H1 (cell line): ENCODE data around the gene RIPOR3. TPM values are rescaled to one million over a fixed set of nuclear protein-coding genes. Genes with fewer than 3 reads are reported as not detected.

Source experiments
- CTCF ChIA-PET: fragments of 300-600 bp; sonication (Branson Sonifier 250); formaldehyde crosslinking; loops from one replicate; lab custom pipeline; 2021; ENCODE audit not compliant: partially characterized antibody; lab: Charles Lee
- POLR2A ChIA-PET: fragments of 300-600 bp; sonication (Branson Sonifier 250); formaldehyde crosslinking; loops from one replicate; lab custom pipeline; 2021; ENCODE audit warnings: inconsistent platforms; ENCODE audit not compliant: partially characterized antibody; lab: Charles Lee
- DNase-seq, 2 experiments: peaks; one replicate each; pipeline versions ENCODE4 v3.0.0 to v3.0.0-alpha.2; 2010 to 2022; ENCODE audit warnings: low spot score in 2 of 2, low read depth in 1 of 2, mixed read lengths in 1 of 2
- FAIRE-seq: peaks from 2 replicates; lab custom pipeline; 2011; peaks lifted over from hg19 to GRCh38; lab: Jason Lieb, UNC
- H2AFZ ChIP-seq: 2 replicates; pipeline ENCODE4 v1.8.1; 2012; ENCODE audit warnings: low read length, inconsistent platforms
- H2AK5ac ChIP-seq: 2 replicates; pipeline ENCODE4 v1.6.1; 2013; ENCODE audit warnings: low read depth, low read length
- H2BK120ac ChIP-seq: replicated peaks from 2 replicates; pipeline ENCODE3; 2013; ENCODE audit warnings: low read depth, low read length, inconsistent platforms
- H2BK12ac ChIP-seq: 2 replicates; pipeline ENCODE4 v1.6.1; 2013; ENCODE audit warnings: low read depth, low read length
- H2BK15ac ChIP-seq: 2 replicates; pipeline ENCODE4 v1.6.1; 2013; ENCODE audit warnings: low read length
- H2BK20ac ChIP-seq: 2 replicates; pipeline ENCODE4 v1.6.1; 2013; ENCODE audit warnings: low read length
- H2BK5ac ChIP-seq: 2 replicates; pipeline ENCODE4 v1.6.1; 2013; ENCODE audit warnings: low read depth, low read length
- H3K14ac ChIP-seq: 2 replicates; pipeline ENCODE4 v1.6.1; 2013; ENCODE audit warnings: inconsistent platforms; ENCODE audit not compliant: insufficient read length
- H3K18ac ChIP-seq: 2 replicates; pipeline ENCODE4 v1.6.1; 2013; ENCODE audit warnings: low read length; ENCODE audit errors: extremely low read depth
- H3K23ac ChIP-seq: 2 replicates; pipeline ENCODE4 v1.6.1; 2013; ENCODE audit warnings: inconsistent platforms; ENCODE audit not compliant: insufficient read length
- H3K23me2 ChIP-seq: 2 replicates; pipeline ENCODE4 v1.6.1; 2013; ENCODE audit warnings: low read depth, low read length
- H3K27ac ChIP-seq: 2 replicates; pipeline ENCODE4 v1.6.1; 2011; ENCODE audit warnings: low read depth, low read length, inconsistent platforms
- H3K27me3 ChIP-seq, 4 experiments: replicated peaks in 1 of 4; 1 replicate in 1 of 4; 2 replicates in 3 of 4; pipeline versions ENCODE4 v1.6.1 to v1.8.1; 2011 to 2013; ENCODE audit warnings: low read length in 3 of 4, mild to moderate bottlenecking in 3 of 4, inconsistent platforms in 2 of 4, mixed read lengths in 2 of 4, moderate library complexity in 1 of 4; ENCODE audit not compliant: control insufficient read depth in 3 of 4, insufficient read depth in 3 of 4; ENCODE audit errors: extremely low read depth in 1 of 4
- H3K36me3 ChIP-seq, 4 experiments: 2 replicates each; pipeline versions ENCODE4 v1.6.1 to v1.8.1; 2011 to 2013; ENCODE audit warnings: mild to moderate bottlenecking in 4 of 4, low read length in 3 of 4, moderate library complexity in 2 of 4, control low read depth in 1 of 4, inconsistent platforms in 1 of 4; ENCODE audit not compliant: insufficient read depth in 4 of 4, control insufficient read depth in 2 of 4
- H3K4ac ChIP-seq: replicated peaks from 2 replicates; pipeline ENCODE3; 2013; ENCODE audit warnings: low read length, low read depth, mixed read lengths, inconsistent platforms; ENCODE audit not compliant: insufficient read length
- H3K4me1 ChIP-seq, 4 experiments: replicated peaks in 1 of 4; 1 replicate in 1 of 4; 2 replicates in 3 of 4; pipeline versions ENCODE4 v1.6.1 to v1.8.1; 2011 to 2013; ENCODE audit warnings: low read length in 3 of 4, inconsistent platforms in 2 of 4, mixed read lengths in 1 of 4; ENCODE audit not compliant: insufficient read depth in 4 of 4, control insufficient read depth in 3 of 4
- H3K4me2 ChIP-seq, 2 experiments: 2 replicates each; pipeline versions ENCODE4 v1.6.1 to v1.8.1; 2011 to 2013; ENCODE audit warnings: low read depth in 2 of 2, low read length in 2 of 2, control low read depth in 1 of 2, inconsistent platforms in 1 of 2, mild to moderate bottlenecking in 1 of 2; ENCODE audit not compliant: insufficient read depth in 1 of 2
- H3K4me3 ChIP-seq, 4 experiments: fragments of 200-600, 300-600 bp in 1 of 4; sonication (generic), shearing (Covaris generic), sonication (Bioruptor Twin) in 1 of 4; 2 replicates each; pipeline versions ENCODE4 v1.5.1 to v1.8.1; 2011 to 2016; ENCODE audit warnings: low read length in 4 of 4, low read depth in 3 of 4, control low read depth in 2 of 4, inconsistent platforms in 2 of 4, mild to moderate bottlenecking in 2 of 4, mixed read lengths in 1 of 4, moderate library complexity in 1 of 4; ENCODE audit not compliant: insufficient read depth in 2 of 4; ENCODE audit errors: extremely low read depth in 1 of 4
- H3K56ac ChIP-seq: replicated peaks from 2 replicates; pipeline ENCODE3; 2013; ENCODE audit warnings: low read depth, mild to moderate bottlenecking, mixed read lengths, low read length, inconsistent platforms; ENCODE audit not compliant: insufficient read length
- H3K79me1 ChIP-seq: 2 replicates; pipeline ENCODE4 v1.6.1; 2013; ENCODE audit warnings: low read depth, low read length, control low read depth
- H3K79me2 ChIP-seq, 2 experiments: 2 replicates each; pipeline versions ENCODE4 v1.6.1 to v1.8.1; 2012 to 2013; ENCODE audit warnings: low read length in 2 of 2, mild to moderate bottlenecking in 2 of 2, inconsistent platforms in 1 of 2; ENCODE audit not compliant: insufficient read depth in 2 of 2, control insufficient read depth in 1 of 2
- H3K9ac ChIP-seq, 4 experiments: replicated peaks in 1 of 4; 1 replicate in 1 of 4; 2 replicates in 3 of 4; pipeline versions ENCODE4 v1.6.1 to v1.8.1; 2011 to 2013; ENCODE audit warnings: low read depth in 3 of 4, low read length in 3 of 4, control low read depth in 2 of 4, mild to moderate bottlenecking in 2 of 4, moderate library complexity in 2 of 4, inconsistent platforms in 1 of 4; ENCODE audit errors: extremely low read depth in 1 of 4
- H3K9me3 ChIP-seq, 2 experiments: 2 replicates each; pipeline versions ENCODE4 v1.6.1 to v1.8.1; 2012 to 2013; ENCODE audit warnings: mild to moderate bottlenecking in 2 of 2, moderate library complexity in 2 of 2, control low read depth in 1 of 2, inconsistent platforms in 1 of 2, low read depth in 1 of 2, low read length in 1 of 2, mixed read lengths in 1 of 2; ENCODE audit not compliant: insufficient read depth in 2 of 2
- H4K20me1 ChIP-seq, 2 experiments: replicated peaks in 1 of 2; 2 replicates each; pipeline versions ENCODE3 to v1.8.1; 2011 to 2013; ENCODE audit warnings: inconsistent platforms in 2 of 2, low read length in 2 of 2, mild to moderate bottlenecking in 1 of 2; ENCODE audit not compliant: insufficient read depth in 2 of 2, control insufficient read depth in 1 of 2
- H4K5ac ChIP-seq: 2 replicates; pipeline ENCODE4 v1.6.1; 2013; ENCODE audit warnings: low read length, low read depth, mixed read lengths, inconsistent platforms; ENCODE audit not compliant: insufficient read length
- H4K8ac ChIP-seq: 2 replicates; pipeline ENCODE4 v1.8.0; 2013; ENCODE audit warnings: mild to moderate bottlenecking, moderate library complexity, low read length, inconsistent platforms; ENCODE audit not compliant: insufficient read depth; ENCODE audit errors: extremely low read depth
- H4K91ac ChIP-seq: replicated peaks from 2 replicates; pipeline ENCODE3; 2013; ENCODE audit warnings: low read length, mixed read lengths, inconsistent platforms; ENCODE audit not compliant: insufficient read length
- BCL11A ChIP-seq, 2 experiments: IDR thresholded peaks; one replicate each; pipeline ENCODE4 v1.6.1; 2011; ENCODE audit warnings: low read depth in 2 of 2, low read length in 2 of 2, mild to moderate bottlenecking in 2 of 2
- MAFK ChIP-seq: IDR thresholded peaks from 2 replicates; pipeline ENCODE4 v1.6.1; 2012; ENCODE audit warnings: low read depth, mild to moderate bottlenecking, improper control_type of control experiment, low read length
- WGBS, 2 experiments: shearing (Covaris generic) in 1 of 2; methylation state at CpG; one replicate each; pipeline versions ENCODE4 v1.1.6 to v1.1.7; 2013 to 2015; ENCODE audit warnings: low lambda C conversion rate in 2 of 2, mixed read lengths in 2 of 2, inconsistent platforms in 1 of 2, low coverage in 1 of 2, missing lambda C conversion rate in 1 of 2; ENCODE audit not compliant: insufficient replicate concordance in 2 of 2, insufficient coverage in 1 of 2, insufficient read length in 1 of 2; ENCODE audit errors: extremely low coverage in 1 of 2, missing lambda C conversion rate in 1 of 2; 5-methylcytosine and 5-hydroxymethylcytosine counted together
- polyA plus RNA-seq, 7 experiments: library from polyadenylated mRNA; depleted of rRNA in 3 of 7; stranded (reverse) in 5 of 7; unstranded in 2 of 7; fragments of >200 nt in 5 of 7; fragments of 200-250 nt in 2 of 7; gene quantifications; 1 replicate in 5 of 7; 2 replicates in 1 of 7; 4 replicates in 1 of 7; pipeline versions ENCODE4 v1.2.1 to v1.2.3, GENCODE V29; 2011 to 2013; ENCODE audit warnings: missing spikeins in 2 of 7, mixed read lengths in 2 of 7
- total RNA-seq: library from RNA; stranded (reverse); fragmentation: NEBNext Ultra II Directional; extraction: Animal tissue kit (Norgen Biotek cat#: 25700); gene quantifications from 2 replicates; pipeline ENCODE4 v1.2.1, GENCODE V29; 2021

The RIPOR3 gene
- total and polyA plus RNA-seq, 2 of the 8 experiments (the other 6 are each of a cell fraction or from before 2014, with no cell fraction given): 3.6 to 4.5 TPM

DNA sequence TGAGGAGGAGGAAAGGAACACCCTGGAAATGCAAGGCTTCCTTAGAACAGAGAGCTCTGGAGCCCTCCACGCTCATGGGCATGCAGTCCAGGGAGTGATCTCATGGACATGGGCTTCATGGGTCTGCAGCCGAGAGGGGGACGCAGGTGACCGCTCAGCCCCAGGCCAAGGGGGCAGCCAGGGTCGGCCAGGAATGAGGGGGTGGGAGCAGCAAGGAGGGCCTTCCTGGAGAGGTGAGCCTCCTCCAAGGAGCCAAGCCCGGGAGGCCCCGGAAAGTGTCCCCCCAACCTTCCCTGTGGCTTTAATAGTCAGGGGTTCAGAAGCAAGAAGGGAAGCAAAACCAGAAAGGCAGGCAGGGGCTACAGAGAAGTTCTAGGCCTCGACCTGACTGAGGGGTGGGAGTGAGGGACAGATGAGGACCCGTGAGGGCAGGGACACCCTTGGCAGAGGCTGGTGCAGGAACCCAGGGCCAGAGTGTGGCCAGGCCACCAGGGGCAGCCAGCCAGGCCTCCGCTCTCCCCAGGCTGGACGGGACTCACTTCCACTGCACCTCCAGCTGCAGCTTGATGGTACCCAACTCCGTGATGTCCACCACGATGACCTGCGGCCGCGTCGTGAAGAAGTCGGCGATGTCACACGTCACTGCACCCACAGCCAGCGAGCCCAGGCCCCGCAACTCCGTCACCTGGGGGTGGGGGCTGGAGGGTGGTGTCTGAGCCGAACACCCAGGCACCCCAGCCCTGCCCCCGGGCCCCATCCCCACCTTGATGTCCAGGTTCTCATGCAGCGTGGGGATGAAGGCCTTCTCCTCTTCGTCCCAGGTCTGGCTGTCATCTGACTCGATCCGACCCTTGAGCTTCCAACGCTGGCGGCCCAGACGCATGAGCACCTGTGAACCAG is 83.2 kb downstream of the RIPOR3 start:
- no peak for TF ChIP-seq BCL11A (IDR thresholded peaks at IDR 0.05; ENCODE audit: low read depth in 2 of 2, low read length in 2 of 2)
- no peak for TF ChIP-seq MAFK
- Histone ChIP-seq H3K4me3 (no peak overlapping the region), H3K9me3 (no peaks in the 10 kb centered on the region), H2BK120ac (no peak overlapping the region), H3K14ac (no peak overlapping the region), H2BK20ac (no peak overlapping the region), H3K4me1 (peaks cover 0 to 8% (median 2%) of the 10 kb centered on the region in 4 experiments; a peak in 3 of 7 replicates), H3K4me2 (no peak overlapping the region), H2BK5ac (0 out of 2 replicates have a peak overlapping the region, but pooled peaks have one; percentile 2), H3K9ac (no peak overlapping the region), H3K23me2 (no peaks in the 10 kb centered on the region), H3K79me2 (no peaks in the 10 kb centered on the region), H4K20me1 (peaks cover 0 to 1% of the 10 kb centered on the region in 2 experiments), H2BK15ac (no peak overlapping the region), H4K91ac (no peak overlapping the region), H2BK12ac (no peak overlapping the region), H3K27ac (no peak overlapping the region), H2AK5ac (no peak overlapping the region), H3K4ac (no peak overlapping the region), H3K18ac (no peak overlapping the region), H3K36me3 (no peaks in the 10 kb centered on the region), H4K8ac (no peak overlapping the region), H4K5ac (no peak overlapping the region), H3K27me3 (no peaks in the 10 kb centered on the region), H3K56ac (no peak overlapping the region), H3K79me1 (no peaks in the 10 kb centered on the region), H3K23ac (no peak overlapping the region), H2AFZ (no peak overlapping the region)
- WGBS, 2 experiments: 91% methylated on average over 21 of the region's 32 CpGs; no CpG with 5 or more reads in 1 of the 2 experiments
- DNase-seq: no peak
- ChIA-PET CTCF (interaction anchor here (1.0 to 5.2 kb wide), 3 partner anchors 18 to 112 kb away, joined by 3 to 22 read pairs (median 4); no protein-coding TSS in a partner anchor), POLR2A (no interaction called here)
- FAIRE-seq: no peak
